Measurements from ENCODE around the gene HDAC4. TPM values are rescaled to one million over a fixed set of nuclear protein-coding genes. Genes with fewer than 3 reads are reported as not detected.

Gene HDAC4
- total RNA-seq, 1 experiment from 2014 or later, result 40.1 TPM

DNA sequence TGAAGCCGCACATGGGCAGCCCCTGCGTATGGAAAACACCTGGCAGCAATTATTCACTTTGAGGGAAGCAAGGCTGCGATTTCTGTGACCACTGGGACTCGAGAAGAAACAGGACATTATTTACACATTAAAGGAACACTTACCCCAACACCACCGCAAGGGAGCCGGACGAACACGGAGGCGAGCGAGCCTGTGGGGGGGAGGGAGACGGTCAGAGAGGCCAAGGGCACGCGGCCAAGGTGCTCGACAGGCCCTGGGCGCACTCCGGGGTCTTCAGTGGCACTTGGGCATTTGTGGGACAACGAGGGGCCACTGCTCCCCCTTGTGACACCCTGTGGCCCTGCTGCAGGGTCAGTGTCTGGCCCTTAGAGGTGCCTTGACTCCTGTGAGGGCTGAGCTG, 306.0 kb downstream of the HDAC4 start:
- TF ChIP-seq, protein P1, sequence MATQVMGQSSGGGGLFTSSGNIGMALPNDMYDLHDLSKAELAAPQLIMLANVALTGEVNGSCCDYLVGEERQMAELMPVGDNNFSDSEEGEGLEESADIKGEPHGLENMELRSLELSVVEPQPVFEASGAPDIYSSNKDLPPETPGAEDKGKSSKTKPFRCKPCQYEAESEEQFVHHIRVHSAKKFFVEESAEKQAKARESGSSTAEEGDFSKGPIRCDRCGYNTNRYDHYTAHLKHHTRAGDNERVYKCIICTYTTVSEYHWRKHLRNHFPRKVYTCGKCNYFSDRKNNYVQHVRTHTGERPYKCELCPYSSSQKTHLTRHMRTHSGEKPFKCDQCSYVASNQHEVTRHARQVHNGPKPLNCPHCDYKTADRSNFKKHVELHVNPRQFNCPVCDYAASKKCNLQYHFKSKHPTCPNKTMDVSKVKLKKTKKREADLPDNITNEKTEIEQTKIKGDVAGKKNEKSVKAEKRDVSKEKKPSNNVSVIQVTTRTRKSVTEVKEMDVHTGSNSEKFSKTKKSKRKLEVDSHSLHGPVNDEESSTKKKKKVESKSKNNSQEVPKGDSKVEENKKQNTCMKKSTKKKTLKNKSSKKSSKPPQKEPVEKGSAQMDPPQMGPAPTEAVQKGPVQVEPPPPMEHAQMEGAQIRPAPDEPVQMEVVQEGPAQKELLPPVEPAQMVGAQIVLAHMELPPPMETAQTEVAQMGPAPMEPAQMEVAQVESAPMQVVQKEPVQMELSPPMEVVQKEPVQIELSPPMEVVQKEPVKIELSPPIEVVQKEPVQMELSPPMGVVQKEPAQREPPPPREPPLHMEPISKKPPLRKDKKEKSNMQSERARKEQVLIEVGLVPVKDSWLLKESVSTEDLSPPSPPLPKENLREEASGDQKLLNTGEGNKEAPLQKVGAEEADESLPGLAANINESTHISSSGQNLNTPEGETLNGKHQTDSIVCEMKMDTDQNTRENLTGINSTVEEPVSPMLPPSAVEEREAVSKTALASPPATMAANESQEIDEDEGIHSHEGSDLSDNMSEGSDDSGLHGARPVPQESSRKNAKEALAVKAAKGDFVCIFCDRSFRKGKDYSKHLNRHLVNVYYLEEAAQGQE (IDR thresholded peaks at IDR 0.05; ENCODE audit: insufficient read depth in 1 of 2, low read depth in 2 of 2, low read length in 1 of 2), result no peak
- no peak for TF ChIP-seq POLR2AphosphoS5 (IDR thresholded peaks at IDR 0.05; ENCODE audit: low read depth, low read length)
- TF ChIP-seq, protein P2, sequence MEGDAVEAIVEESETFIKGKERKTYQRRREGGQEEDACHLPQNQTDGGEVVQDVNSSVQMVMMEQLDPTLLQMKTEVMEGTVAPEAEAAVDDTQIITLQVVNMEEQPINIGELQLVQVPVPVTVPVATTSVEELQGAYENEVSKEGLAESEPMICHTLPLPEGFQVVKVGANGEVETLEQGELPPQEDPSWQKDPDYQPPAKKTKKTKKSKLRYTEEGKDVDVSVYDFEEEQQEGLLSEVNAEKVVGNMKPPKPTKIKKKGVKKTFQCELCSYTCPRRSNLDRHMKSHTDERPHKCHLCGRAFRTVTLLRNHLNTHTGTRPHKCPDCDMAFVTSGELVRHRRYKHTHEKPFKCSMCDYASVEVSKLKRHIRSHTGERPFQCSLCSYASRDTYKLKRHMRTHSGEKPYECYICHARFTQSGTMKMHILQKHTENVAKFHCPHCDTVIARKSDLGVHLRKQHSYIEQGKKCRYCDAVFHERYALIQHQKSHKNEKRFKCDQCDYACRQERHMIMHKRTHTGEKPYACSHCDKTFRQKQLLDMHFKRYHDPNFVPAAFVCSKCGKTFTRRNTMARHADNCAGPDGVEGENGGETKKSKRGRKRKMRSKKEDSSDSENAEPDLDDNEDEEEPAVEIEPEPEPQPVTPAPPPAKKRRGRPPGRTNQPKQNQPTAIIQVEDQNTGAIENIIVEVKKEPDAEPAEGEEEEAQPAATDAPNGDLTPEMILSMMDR (IDR thresholded peaks at IDR 0.05), result no peak
- no peak for TF ChIP-seq SIN3A (IDR thresholded peaks at IDR 0.05; ENCODE audit: borderline replicate concordance, insufficient read depth, low read depth, low read length)
- no peak for TF ChIP-seq TCF7L2 (IDR thresholded peaks at IDR 0.05; ENCODE audit: low read depth, low read length)
- no peak for ATAC-seq
- H3K27me3 ChIP-seq (ENCODE audit: control insufficient read depth, insufficient read depth, low read length), result no peaks in the 10 kb centered on the region
- no peaks in the 10 kb centered on the region for H3K36me3 ChIP-seq (ENCODE audit: control insufficient read depth, insufficient read depth, low read length)
- no peak overlapping the region for H3K27ac ChIP-seq (ENCODE audit: low read length)
- POLR2A ChIA-PET, result no interaction called here
- H3K4me3 ChIP-seq (ENCODE audit: low read depth in 2 of 2, low read length in 2 of 2), result no peak overlapping the region
- in situ Hi-C loops (cut with HindIII; ENCODE audit: low pct_unique_long_range_greater_than_20kb, low sequenced_read_pairs), result no loop called here
- intact Hi-C loops (cut with micrococcal nuclease; ENCODE audit: unreplicated experiment), result no loop called here
- no peaks in the 10 kb centered on the region for H3K4me1 ChIP-seq (ENCODE audit: control insufficient read depth, insufficient read depth, low read length)
- BruUV-seq (replicated peaks), result no TSS peak
- no peaks in the 10 kb centered on the region for H3K9me3 ChIP-seq (ENCODE audit: control insufficient read depth, insufficient read depth, low read depth, low read length)
- CTCF ChIA-PET, result no interaction called here
- no peak for DNase-seq (ENCODE audit: low read depth, low spot score)

DNA sequence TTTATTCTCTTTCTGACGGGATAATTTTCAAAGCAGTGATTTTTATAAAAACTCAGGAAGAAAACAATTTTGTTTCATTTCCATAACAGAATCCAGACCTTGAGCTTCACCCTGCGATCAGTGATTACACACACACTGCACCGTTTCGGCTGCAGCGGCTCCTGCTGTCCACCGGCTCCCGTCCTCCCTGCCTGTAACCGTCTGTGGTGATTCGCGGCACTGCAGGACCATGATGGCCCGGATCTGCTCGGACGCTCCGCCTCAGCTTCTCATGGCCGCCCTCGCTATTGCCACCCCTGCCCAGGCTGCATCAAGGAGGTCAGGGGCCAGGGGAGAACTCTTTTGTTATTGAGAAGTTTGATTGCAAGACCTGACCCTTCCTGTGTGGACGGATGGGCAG, 306.9 kb downstream of the HDAC4 start:
- H3K27me3 ChIP-seq (ENCODE audit: control insufficient read depth, insufficient read depth, low read length), result no peaks in the 10 kb centered on the region
- intact Hi-C loops (cut with micrococcal nuclease; ENCODE audit: unreplicated experiment), result no loop called here
- H3K36me3 ChIP-seq (ENCODE audit: control insufficient read depth, insufficient read depth, low read length), result no peaks in the 10 kb centered on the region
- in situ Hi-C loops (cut with HindIII; ENCODE audit: low pct_unique_long_range_greater_than_20kb, low sequenced_read_pairs), result no loop called here
- ChIA-PET POLR2A (no interaction called here), CTCF (no interaction called here)
- DNase-seq (ENCODE audit: low read depth, low spot score) (no peak), ATAC-seq (no peak)
- no peak overlapping the region for H3K27ac ChIP-seq (ENCODE audit: low read length)
- no TSS peak for BruUV-seq (replicated peaks)
- TF ChIP-seq, protein P1 (IDR thresholded peaks at IDR 0.05; ENCODE audit: insufficient read depth in 1 of 2, low read depth in 2 of 2, low read length in 1 of 2), result no peak
- TF ChIP-seq TCF7L2 (IDR thresholded peaks at IDR 0.05; ENCODE audit: low read depth, low read length), result no peak
- TF ChIP-seq, protein P2 (IDR thresholded peaks at IDR 0.05), result no peak
- no peak for TF ChIP-seq SIN3A (IDR thresholded peaks at IDR 0.05; ENCODE audit: borderline replicate concordance, insufficient read depth, low read depth, low read length)
- no peak for TF ChIP-seq POLR2AphosphoS5 (IDR thresholded peaks at IDR 0.05; ENCODE audit: low read depth, low read length)
- H3K9me3 ChIP-seq (ENCODE audit: control insufficient read depth, insufficient read depth, low read depth, low read length), result no peaks in the 10 kb centered on the region
- no peaks in the 10 kb centered on the region for H3K4me1 ChIP-seq (ENCODE audit: control insufficient read depth, insufficient read depth, low read length)
- no peak overlapping the region for H3K4me3 ChIP-seq (ENCODE audit: low read depth in 2 of 2, low read length in 2 of 2)
